ENCODE measurements around the gene PEX12.

- TF ChIP-seq CTCF (optimal IDR thresholded peaks at IDR 0.05 in 1 of 3, IDR thresholded peaks at IDR 0.05 in 1 of 3, conservative IDR thresholded peaks at IDR 0.05 in 1 of 3; ENCODE audit: extremely low read depth in 1 of 3, insufficient read depth in 2 of 3, low read length in 3 of 3) (peak in 2 of 3 experiments; percentile 24 to 27), EZH2 (IDR thresholded peaks at IDR 0.05; ENCODE audit: low read length) (no peak)
Observed at GRCh38 chr17:35555691-35556090, 22.7 kb downstream of the PEX12 start.
